ENCODE data around the gene MAP6.

The MAP6 gene

DNA sequence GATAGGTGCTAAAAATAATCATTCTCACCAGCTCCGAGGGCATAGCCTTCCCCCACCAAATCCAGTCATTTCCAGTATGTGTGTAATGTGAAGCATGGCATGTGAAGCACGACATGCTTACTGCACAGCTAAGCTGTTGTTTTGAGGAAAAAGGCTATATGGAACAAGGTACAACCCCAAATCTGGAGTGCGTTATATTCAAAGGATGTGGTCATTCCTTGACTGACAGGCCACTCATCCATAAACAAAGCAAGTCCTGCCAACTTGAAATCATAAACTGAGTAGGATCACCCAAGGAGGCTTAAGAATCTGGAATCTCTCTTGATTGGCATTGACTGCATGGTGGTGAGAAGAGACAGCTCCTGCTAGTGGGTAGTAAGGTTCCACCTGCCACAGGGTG, 3.7 kb downstream of the MAP6 start:
- Histone ChIP-seq H3K27me3 (replicated peaks; ENCODE audit: control insufficient read depth, insufficient read depth, low read length) (no peaks in the 10 kb centered on the region; the same call in 1 of the 2 replicates), H3K36me3 (ENCODE audit: control insufficient read depth, insufficient read depth, low read length) (no peaks in the 10 kb centered on the region)
- no peak for DNase-seq (ENCODE audit: extremely low read depth, insufficient read length)

DNA sequence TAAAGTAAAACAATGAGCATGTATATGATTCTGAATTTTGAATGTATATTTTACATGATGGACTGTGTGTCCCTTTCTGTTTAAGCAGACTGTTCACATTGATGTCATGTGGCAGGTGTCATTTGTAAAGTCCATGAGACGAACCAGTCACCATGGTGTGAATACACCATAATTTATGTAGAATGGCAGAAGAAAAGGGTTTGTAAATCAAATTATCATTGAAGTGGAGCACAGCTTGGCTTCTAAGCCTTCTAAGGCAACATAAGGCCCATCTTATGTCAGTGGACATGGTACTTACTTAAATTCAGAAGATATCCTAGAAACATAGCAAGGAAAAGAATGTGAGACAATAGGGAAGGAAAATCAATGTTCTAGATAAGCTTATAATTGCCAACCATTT, 4.4 kb downstream of the MAP6 start:
- H3K36me3 ChIP-seq (ENCODE audit: control insufficient read depth, insufficient read depth, low read length), result no peaks in the 10 kb centered on the region
- H3K27me3 ChIP-seq (replicated peaks; ENCODE audit: control insufficient read depth, insufficient read depth, low read length), result no peaks in the 10 kb centered on the region; the same call in 1 of the 2 replicates
- TF ChIP-seq CTCF (IDR thresholded peaks at IDR 0.05; ENCODE audit: insufficient read depth, low read length, poor library complexity, severe bottlenecking), result no peak
- H3K4me3 ChIP-seq (replicated peaks; ENCODE audit: low read depth, low read length), result no peak overlapping the region
- DNase-seq (ENCODE audit: extremely low read depth, insufficient read length), result no peak

More for the DNA sequence above, 3.7 kb downstream of the MAP6 start:
- no peak overlapping the region for H3K4me3 ChIP-seq (replicated peaks; ENCODE audit: low read depth, low read length)
- TF ChIP-seq CTCF (IDR thresholded peaks at IDR 0.05; ENCODE audit: insufficient read depth, low read length, poor library complexity, severe bottlenecking), result no peak

GRCh38 chr11:75663808-75664207, 5.0 kb downstream of the MAP6 start:
- DNase-seq (ENCODE audit: extremely low read depth, insufficient read length), result no peak
- TF ChIP-seq CTCF (IDR thresholded peaks at IDR 0.05; ENCODE audit: insufficient read depth, low read length, poor library complexity, severe bottlenecking), result no peak
- Histone ChIP-seq H3K27me3 (replicated peaks; ENCODE audit: control insufficient read depth, insufficient read depth, low read length) (no peaks in the 10 kb centered on the region; the same call in 1 of the 2 replicates), H3K36me3 (ENCODE audit: control insufficient read depth, insufficient read depth, low read length) (no peaks in the 10 kb centered on the region), H3K4me3 (replicated peaks; ENCODE audit: low read depth, low read length) (no peak overlapping the region)

DNA sequence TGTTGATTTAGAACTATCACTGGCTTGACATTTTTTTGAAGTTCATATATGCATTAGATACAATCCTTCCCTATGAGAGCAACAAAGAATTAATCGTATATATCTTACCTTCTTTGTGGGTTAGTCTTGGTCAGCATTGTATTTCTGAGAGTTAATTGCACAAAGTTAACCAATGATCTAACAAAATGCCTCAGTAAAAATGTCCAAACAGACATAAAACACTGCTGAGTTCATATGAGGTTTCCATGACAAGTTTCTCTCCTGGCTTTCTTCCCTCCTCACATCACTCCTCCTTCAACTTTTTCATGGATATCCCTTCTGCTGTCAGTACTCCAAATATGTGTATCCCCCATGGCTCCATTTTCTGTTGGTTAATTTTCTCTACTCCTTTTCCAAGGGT, 9.0 kb downstream of the MAP6 start:
- H3K27me3 ChIP-seq (replicated peaks; ENCODE audit: control insufficient read depth, insufficient read depth, low read length), result no peaks in the 10 kb centered on the region
- TF ChIP-seq CTCF (IDR thresholded peaks at IDR 0.05; ENCODE audit: insufficient read depth, low read length, poor library complexity, severe bottlenecking), result no peak

GRCh38 chr11:75656044-75656727, 12.7 kb downstream of the MAP6 start:
- Histone ChIP-seq H3K4me3 (replicated peaks; ENCODE audit: low read depth, low read length) (no peak overlapping the region), H3K36me3 (ENCODE audit: control insufficient read depth, insufficient read depth, low read length) (no peaks in the 10 kb centered on the region), H3K27me3 (replicated peaks; ENCODE audit: control insufficient read depth, insufficient read depth, low read length) (no peaks in the 10 kb centered on the region)
- no peak for DNase-seq (ENCODE audit: extremely low read depth, insufficient read length)
- no peak for TF ChIP-seq CTCF (IDR thresholded peaks at IDR 0.05; ENCODE audit: insufficient read depth, low read length, poor library complexity, severe bottlenecking)

More for the DNA sequence above, 9.0 kb downstream of the MAP6 start:
- Histone ChIP-seq H3K36me3 (ENCODE audit: control insufficient read depth, insufficient read depth, low read length) (no peaks in the 10 kb centered on the region), H3K4me3 (replicated peaks; ENCODE audit: low read depth, low read length) (no peak overlapping the region)
- no peak for DNase-seq (ENCODE audit: extremely low read depth, insufficient read length)

DNA sequence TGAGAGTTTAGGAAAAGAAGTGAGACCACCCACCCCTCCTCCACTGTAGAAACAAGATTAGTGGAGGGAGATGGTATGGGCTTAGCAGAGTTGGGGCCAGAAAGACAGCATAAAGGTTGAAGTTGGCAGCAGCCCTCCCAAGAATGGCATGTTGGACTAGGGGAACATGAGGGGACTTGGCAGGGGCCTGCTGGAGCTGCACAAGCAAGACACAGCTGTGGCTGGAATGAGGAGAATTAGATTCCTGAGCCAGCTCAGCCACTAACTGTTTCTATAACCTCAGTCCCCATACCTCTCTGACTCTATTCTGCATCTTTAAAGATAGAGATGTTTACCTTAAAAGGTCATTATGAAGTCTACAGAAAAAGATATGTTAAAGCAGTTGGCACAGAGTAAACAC, 13.2 kb downstream of the MAP6 start:
- Histone ChIP-seq H3K36me3 (ENCODE audit: control insufficient read depth, insufficient read depth, low read length) (no peaks in the 10 kb centered on the region), H3K27me3 (replicated peaks; ENCODE audit: control insufficient read depth, insufficient read depth, low read length) (no peaks in the 10 kb centered on the region), H3K4me3 (replicated peaks; ENCODE audit: low read depth, low read length) (no peak overlapping the region)
- no peak for TF ChIP-seq CTCF (IDR thresholded peaks at IDR 0.05; ENCODE audit: insufficient read depth, low read length, poor library complexity, severe bottlenecking)
- no peak for DNase-seq (ENCODE audit: extremely low read depth, insufficient read length)
